ENCODE measurements around the gene PTPRH.

DNA sequence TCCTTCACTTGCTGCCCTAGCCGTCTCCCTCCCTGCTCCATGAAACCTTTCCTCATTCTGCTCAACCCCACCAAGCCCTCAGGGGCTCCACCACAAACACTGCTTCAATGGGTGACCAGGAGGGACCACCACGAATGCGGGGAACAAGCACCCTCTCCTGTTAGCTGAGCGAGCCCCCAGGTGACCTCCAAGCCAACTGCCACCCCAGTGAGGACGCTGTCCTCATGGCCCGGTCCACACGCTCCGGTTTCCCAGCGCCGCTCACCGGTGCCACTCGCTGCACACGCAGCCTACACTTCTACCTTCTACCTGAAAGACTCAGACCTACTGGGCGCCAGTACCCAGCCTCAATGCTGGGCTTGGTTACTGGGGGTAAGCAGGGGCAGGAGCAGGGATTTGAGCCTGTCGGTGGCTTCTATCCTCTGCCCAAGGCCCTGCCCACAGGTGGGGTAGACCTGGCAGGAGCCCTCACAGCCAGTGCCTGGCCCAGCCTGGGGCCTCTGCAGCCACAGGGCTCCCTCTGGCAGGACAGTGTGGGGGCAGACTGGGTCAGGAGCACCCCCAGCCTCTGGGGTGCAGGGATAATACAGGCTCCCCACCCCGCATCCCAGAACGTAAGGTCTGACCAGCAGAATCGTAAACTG lies 20.0 kb upstream of the PTPRH start:
- TF ChIP-seq, protein P1, sequence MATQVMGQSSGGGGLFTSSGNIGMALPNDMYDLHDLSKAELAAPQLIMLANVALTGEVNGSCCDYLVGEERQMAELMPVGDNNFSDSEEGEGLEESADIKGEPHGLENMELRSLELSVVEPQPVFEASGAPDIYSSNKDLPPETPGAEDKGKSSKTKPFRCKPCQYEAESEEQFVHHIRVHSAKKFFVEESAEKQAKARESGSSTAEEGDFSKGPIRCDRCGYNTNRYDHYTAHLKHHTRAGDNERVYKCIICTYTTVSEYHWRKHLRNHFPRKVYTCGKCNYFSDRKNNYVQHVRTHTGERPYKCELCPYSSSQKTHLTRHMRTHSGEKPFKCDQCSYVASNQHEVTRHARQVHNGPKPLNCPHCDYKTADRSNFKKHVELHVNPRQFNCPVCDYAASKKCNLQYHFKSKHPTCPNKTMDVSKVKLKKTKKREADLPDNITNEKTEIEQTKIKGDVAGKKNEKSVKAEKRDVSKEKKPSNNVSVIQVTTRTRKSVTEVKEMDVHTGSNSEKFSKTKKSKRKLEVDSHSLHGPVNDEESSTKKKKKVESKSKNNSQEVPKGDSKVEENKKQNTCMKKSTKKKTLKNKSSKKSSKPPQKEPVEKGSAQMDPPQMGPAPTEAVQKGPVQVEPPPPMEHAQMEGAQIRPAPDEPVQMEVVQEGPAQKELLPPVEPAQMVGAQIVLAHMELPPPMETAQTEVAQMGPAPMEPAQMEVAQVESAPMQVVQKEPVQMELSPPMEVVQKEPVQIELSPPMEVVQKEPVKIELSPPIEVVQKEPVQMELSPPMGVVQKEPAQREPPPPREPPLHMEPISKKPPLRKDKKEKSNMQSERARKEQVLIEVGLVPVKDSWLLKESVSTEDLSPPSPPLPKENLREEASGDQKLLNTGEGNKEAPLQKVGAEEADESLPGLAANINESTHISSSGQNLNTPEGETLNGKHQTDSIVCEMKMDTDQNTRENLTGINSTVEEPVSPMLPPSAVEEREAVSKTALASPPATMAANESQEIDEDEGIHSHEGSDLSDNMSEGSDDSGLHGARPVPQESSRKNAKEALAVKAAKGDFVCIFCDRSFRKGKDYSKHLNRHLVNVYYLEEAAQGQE (IDR thresholded peaks at IDR 0.05; ENCODE audit: low read depth), result no peak
- TF ChIP-seq CEBPB (IDR thresholded peaks at IDR 0.05; ENCODE audit: low read depth), result no peak
